NCI-H1417 (cell line): Measurements from ENCODE around the gene OPA3.

ENCODE experiments used
- DNase-seq, 3 experiments: peaks; one replicate each; lab custom pipeline; 2025; lab: John Stamatoyannopoulos, UW

OPA3 gene

DNA sequence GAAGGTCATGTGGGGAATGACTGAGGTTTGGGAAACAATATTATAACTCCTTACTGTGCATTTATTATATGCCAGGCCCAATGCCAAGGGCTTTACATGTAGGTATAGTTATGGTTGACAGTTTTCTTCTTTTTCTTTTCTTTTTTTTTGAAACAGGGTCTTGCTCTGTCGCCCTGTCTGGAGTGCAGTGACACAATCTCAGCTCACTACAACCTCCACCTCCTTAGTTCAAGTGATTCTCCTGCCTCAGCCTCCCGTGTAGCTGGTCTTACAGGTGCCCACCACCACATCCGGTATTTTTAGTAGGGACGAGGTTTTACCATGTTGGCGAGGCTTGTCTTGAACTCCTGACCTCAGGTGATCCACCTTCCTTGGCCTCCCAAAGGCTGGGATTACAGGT, 101.6 kb downstream of the OPA3 start:
- no peak for DNase-seq

DNA sequence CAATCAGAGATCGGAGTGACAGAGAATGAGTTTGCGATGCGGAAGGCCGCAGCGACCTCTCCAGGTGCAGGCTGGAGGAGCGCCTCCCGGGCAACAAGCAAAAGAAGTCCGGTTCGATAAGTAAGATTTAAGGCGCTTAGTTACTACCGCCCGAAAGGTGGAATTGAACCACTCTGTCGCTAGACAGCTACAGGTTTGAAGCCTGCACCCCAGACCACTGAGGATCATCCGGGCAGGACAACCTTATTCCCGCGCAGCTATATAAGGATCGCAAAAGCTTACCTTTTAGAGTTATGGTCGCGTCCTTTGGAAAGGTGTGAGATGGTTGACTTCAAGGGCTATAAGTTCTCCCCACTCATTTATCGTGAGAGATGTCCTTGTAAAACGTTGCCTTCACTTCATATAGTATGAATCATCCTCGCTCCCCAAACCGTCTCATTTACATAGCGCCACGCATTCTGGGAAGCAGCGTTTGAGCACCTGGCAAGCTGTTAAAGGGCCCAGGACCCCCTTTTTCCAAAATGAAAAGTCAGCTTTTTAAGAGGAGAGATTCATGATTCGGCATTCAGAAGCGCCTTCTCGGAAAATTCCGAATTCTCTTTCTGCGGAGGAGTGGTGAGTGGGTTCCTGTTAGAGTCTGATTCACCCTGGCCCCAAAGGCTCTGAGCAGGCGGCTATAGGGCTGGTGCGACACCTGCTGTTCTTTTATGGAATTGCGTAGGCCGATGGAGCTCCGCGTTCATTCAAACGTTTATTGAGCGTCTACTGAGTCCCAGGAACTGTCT, 106.0 kb downstream of the OPA3 start:
- peak; percentile 85 to 97 (median 91) for DNase-seq

DNA sequence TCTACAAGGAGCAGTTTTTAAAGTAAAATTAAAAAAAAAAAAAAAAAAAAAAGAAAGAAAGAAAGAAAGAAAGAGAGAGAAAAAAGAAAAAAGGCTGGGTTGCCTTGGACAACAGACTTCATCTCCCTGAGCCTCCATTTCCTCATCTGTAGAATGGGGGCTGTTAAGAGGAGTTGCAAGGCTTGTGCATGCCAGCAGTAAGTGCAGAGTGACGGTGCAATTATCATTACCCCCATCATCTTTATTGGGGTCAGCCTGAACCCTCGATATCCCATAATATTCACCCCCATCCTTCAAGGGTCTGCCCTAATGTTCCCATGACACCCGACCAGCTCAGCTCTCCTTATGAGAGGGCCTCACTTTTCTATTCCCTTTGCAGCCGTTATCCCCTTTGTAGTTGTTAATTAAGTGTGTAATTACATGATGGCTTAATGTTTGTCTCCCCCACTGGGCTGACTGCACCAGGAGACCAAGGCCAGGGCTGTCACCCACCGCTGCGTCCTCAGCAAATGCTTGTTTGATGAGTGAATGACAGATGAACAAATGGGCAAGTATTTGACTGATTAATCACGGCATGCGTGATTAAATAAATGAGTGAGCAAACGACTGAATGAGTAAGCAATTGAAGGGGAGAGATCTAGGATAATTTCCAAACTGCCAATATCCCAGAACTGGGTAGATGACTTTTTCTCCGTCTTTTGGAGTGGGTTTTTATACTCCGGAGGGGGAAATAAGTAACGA, 106.7 kb downstream of the OPA3 start:
- DNase-seq = peak in 2 of 3 experiments; percentile 85 to 95
